ENCODE data around the gene IL17RD. TPM values are rescaled to one million over a fixed set of nuclear protein-coding genes. Genes with fewer than 3 reads are reported as not detected.

Gene IL17RD
- total RNA-seq, 1 experiment from 2014 or later = 31.7 TPM

GRCh38 chr3:57151749-57152148, 13.4 kb downstream of the IL17RD start:
- no peaks in the 10 kb centered on the region for H3K9me3 ChIP-seq (ENCODE audit: control insufficient read depth, low read depth, low read length)
- no peak overlapping the region for H3K9ac ChIP-seq (ENCODE audit: extremely low read depth, insufficient read length, low read length)
- no peak overlapping the region for H3K23ac ChIP-seq (ENCODE audit: insufficient read length, low read depth, low read length)
- no peak overlapping the region for H3K56ac ChIP-seq (ENCODE audit: insufficient read length, low read depth, low read length)
- H2BK20ac ChIP-seq (ENCODE audit: low read depth, low read length, poor library complexity, severe bottlenecking) = no peak overlapping the region
- Mint-ChIP-seq H3K4me3 (peak overlapping the region in 1 of 2 experiments; percentile 53; a peak in 2 of 5 replicates), H3K4me1 (peaks cover 48 to 49% of the 10 kb centered on the region in 2 experiments), H3K27me3 (ENCODE audit: low read depth) (peaks cover 19% of the 10 kb centered on the region), H3K36me3 (ENCODE audit: insufficient read depth in 1 of 3, low read depth in 3 of 3) (peaks cover 4 to 8% (median 8%) of the 10 kb centered on the region in 3 experiments; a peak in 5 of 7 replicates), H3K27ac (peak overlapping the region in 2 of 3 experiments; percentile 42 to 53; a peak in 3 of 7 replicates), H3K9me3 (no peaks in the 10 kb centered on the region; a peak in 1 of 5 replicates)
- no CpG with 5 or more reads among the region's 3 CpGs for WGBS (ENCODE audit: extremely low coverage, insufficient read length, low lambda C conversion rate)
- no peak overlapping the region for H3T11ph ChIP-seq (ENCODE audit: low read length)
- H4K91ac ChIP-seq (ENCODE audit: insufficient read length, low read depth, low read length) = no peak overlapping the region
- no peak overlapping the region for H3K4me2 ChIP-seq (ENCODE audit: insufficient read depth, insufficient read length, low read length)
- H3K14ac ChIP-seq (ENCODE audit: insufficient read depth, low read length) = no peak overlapping the region
- H4K5ac ChIP-seq (ENCODE audit: insufficient read length, low read depth, low read length) = no peak overlapping the region
- no peak overlapping the region for H2AFZ ChIP-seq (ENCODE audit: low read length)
- no peak overlapping the region for H2BK120ac ChIP-seq (ENCODE audit: low read depth, low read length, poor library complexity, severe bottlenecking)
- no peak overlapping the region for H2AK5ac ChIP-seq (ENCODE audit: insufficient read length, low read length)
- no peak overlapping the region for H3K27ac ChIP-seq (ENCODE audit: insufficient read length, low read depth, low read length)
- no peak for DNase-seq
- no peak for TF ChIP-seq CTCF (conservative IDR thresholded peaks at IDR 0.05)
- peaks cover 13% of the 10 kb centered on the region; the same call in 1 of the 2 replicates for H3K79me2 ChIP-seq (ENCODE audit: insufficient read depth, low read length)
- no peaks in the 10 kb centered on the region for H4K20me1 ChIP-seq (ENCODE audit: control insufficient read depth, insufficient read depth, insufficient read length)
- no peak overlapping the region for H4K8ac ChIP-seq (replicated peaks; ENCODE audit: insufficient read length, low read depth, low read length)
- peaks cover 17% of the 10 kb centered on the region; the same call in 1 of the 2 replicates for H3K4me1 ChIP-seq (ENCODE audit: insufficient read depth, low read length)
- H2BK15ac ChIP-seq (ENCODE audit: low read depth, low read length) = no peak overlapping the region
- H2BK5ac ChIP-seq (ENCODE audit: insufficient read length, low read length) = no peak overlapping the region
- H3K27me3 ChIP-seq (ENCODE audit: insufficient read depth, low read length) = no peaks in the 10 kb centered on the region
- no peaks in the 10 kb centered on the region for H3K79me1 ChIP-seq (ENCODE audit: insufficient read depth, low read depth, low read length, poor library complexity, severe bottlenecking)
- H3K23me2 ChIP-seq (ENCODE audit: insufficient read length, low read depth, low read length, poor library complexity, severe bottlenecking) = no peaks in the 10 kb centered on the region
- no peak overlapping the region for H3K18ac ChIP-seq (ENCODE audit: insufficient read length, low read depth, low read length)
- no peak overlapping the region for H2BK12ac ChIP-seq (ENCODE audit: insufficient read length, low read depth, low read length)
- H3K4ac ChIP-seq (ENCODE audit: low read depth, low read length) = no peak overlapping the region
